PC-9 (cell line): ENCODE data around the gene SARS1.

ENCODE experiments used
- EZH2 ChIP-seq: fragments of 200-600 bp; sonication (generic); IDR thresholded peaks from 2 replicates; pipeline ENCODE4 v1.8.0; 2017; ENCODE audit warnings: antibody characterized with exemption, low read depth
- TF ChIP-seq, protein P1 (sequence below): fragments of 200-600 bp; sonication (generic); conservative IDR thresholded peaks from 2 replicates; pipeline ENCODE4 v1.6.1; 2017; ENCODE audit warnings: mixed run types, antibody characterized with exemption, mild to moderate bottlenecking, moderate library complexity

DNA sequence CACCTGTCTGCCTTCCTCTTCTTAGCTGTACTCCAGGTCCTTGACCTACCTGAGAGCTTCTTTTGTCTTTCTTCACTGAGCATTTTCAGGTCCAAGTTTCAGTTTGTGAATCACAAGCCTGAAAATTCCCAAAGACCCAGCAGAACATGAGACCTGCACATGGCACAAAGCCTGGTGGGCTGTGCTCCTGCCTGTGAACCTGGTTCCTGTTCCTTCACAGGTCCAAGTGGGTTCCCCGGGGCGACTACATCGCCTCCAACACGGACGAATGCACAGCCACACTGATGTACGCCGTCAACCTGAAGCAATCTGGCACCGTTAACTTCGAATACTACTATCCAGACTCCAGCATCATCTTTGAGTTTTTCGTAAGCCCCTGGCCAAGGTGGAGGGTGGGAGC, 42.1 kb upstream of the SARS1 start:
- TF ChIP-seq, protein P1, sequence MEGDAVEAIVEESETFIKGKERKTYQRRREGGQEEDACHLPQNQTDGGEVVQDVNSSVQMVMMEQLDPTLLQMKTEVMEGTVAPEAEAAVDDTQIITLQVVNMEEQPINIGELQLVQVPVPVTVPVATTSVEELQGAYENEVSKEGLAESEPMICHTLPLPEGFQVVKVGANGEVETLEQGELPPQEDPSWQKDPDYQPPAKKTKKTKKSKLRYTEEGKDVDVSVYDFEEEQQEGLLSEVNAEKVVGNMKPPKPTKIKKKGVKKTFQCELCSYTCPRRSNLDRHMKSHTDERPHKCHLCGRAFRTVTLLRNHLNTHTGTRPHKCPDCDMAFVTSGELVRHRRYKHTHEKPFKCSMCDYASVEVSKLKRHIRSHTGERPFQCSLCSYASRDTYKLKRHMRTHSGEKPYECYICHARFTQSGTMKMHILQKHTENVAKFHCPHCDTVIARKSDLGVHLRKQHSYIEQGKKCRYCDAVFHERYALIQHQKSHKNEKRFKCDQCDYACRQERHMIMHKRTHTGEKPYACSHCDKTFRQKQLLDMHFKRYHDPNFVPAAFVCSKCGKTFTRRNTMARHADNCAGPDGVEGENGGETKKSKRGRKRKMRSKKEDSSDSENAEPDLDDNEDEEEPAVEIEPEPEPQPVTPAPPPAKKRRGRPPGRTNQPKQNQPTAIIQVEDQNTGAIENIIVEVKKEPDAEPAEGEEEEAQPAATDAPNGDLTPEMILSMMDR = no peak
- no peak for TF ChIP-seq EZH2
